ENCODE measurements around the gene PIGV.

The PIGV gene

DNA sequence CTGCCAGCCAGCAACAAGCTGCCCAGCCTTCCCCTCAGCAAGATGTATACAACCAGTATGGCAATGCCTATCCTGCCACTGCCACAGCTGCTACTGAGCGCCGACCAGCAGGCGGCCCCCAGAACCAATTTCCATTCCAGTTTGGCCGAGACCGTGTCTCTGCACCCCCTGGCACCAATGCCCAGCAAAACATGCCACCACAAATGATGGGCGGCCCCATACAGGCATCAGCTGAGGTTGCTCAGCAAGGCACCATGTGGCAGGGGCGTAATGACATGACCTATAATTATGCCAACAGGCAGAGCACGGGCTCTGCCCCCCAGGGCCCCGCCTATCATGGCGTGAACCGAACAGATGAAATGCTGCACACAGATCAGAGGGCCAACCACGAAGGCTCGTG, 13.3 kb upstream of the PIGV start:
- no peak for DNase-seq

DNA sequence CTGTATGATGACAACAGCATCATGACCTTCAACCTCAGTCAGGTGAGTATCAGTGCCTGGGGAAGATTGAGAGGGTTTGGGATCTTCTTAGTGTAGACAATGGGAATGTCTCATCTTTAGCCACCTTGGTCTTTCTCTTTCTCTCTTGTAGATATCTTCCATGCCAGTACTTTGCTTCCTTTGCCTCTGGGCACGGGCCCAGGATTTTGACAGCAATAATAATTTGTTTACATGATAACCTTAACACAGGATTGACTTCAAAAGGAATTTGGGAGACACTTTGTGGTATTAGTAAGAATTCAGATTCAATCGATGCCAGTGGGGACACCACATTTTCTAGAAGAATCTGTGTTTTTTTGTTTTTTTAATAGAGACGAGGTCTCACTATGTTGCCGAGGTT, 12.1 kb upstream of the PIGV start:
- DNase-seq, result no peak

DNA sequence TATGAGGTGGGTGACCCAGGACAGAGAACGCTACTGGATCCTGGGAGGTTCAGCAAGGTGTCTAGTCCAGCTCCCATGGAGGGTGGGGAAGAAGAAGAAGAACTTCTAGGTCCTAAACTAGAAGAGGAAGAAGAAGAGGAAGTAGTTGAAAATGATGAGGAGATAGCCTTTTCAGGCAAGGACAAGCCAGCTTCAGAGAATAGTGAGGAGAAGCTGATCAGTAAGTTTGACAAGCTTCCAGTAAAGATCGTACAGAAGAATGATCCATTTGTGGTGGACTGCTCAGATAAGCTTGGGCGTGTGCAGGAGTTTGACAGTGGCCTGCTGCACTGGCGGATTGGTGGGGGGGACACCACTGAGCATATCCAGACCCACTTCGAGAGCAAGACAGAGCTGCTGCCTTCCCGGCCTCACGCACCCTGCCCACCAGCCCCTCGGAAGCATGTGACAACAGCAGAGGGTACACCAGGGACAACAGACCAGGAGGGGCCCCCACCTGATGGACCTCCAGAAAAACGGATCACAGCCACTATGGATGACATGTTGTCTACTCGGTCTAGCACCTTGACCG, 8.6 kb upstream of the PIGV start:
- DNase-seq, result no peak

DNA sequence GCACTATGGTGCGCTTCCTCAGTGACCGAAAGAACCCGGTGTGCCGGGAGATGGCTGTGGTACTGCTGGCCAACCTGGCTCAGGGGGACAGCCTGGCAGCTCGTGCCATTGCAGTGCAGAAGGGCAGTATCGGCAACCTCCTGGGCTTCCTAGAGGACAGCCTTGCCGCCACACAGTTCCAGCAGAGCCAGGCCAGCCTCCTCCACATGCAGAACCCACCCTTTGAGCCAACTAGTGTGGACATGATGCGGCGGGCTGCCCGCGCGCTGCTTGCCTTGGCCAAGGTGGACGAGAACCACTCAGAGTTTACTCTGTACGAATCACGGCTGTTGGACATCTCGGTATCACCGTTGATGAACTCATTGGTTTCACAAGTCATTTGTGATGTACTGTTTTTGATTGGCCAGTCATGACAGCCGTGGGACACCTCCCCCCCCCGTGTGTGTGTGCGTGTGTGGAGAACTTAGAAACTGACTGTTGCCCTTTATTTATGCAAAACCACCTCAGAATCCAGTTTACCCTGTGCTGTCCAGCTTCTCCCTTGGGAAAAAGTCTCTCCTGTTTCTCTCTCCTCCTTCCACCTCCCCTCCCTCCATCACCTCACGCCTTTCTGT, 7.3 kb upstream of the PIGV start:
- no peak for DNase-seq

DNA sequence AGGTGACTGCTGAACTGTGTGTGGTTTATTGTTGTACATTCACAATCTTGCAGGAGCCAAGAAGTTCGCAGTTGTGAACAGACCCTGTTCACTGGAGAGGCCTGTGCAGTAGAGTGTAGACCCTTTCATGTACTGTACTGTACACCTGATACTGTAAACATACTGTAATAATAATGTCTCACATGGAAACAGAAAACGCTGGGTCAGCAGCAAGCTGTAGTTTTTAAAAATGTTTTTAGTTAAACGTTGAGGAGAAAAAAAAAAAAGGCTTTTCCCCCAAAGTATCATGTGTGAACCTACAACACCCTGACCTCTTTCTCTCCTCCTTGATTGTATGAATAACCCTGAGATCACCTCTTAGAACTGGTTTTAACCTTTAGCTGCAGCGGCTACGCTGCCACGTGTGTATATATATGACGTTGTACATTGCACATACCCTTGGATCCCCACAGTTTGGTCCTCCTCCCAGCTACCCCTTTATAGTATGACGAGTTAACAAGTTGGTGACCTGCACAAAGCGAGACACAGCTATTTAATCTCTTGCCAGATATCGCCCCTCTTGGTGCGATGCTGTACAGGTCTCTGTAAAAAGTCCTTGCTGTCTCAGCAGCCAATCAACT, 6.4 kb upstream of the PIGV start:
- no peak for DNase-seq

DNA sequence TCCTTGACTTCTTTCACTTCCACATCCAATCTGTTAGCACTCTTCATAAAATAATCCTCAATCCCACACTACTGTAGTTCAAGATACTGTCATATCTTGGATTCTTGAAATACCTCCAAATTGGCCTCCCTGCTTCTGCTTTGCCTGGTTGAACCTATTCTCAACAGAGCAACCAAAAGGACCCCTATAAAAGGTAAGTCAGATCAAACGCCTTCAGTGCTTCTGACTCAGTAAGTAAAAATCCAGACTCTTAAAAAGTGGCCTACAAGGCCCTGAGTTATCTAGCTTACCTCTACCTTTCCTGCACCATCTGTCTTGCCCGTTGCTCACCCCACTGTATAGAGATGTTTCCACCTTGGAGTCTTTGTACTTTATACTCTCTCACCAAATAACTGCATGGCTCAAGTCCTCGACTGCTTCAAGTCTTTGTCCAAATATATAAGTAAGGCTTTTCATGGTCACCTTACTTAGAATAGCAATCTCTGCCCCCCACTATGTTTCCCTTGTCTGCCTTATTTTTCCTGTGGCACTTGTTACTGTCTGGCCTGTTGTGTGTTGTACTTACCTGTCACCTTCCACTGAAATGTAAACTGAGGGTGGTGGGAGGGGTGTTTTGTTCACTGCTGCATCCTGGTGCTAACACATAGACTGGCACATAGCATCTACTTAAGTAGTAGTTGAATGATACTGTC, 5.1 kb upstream of the PIGV start:
- no peak for DNase-seq

DNA sequence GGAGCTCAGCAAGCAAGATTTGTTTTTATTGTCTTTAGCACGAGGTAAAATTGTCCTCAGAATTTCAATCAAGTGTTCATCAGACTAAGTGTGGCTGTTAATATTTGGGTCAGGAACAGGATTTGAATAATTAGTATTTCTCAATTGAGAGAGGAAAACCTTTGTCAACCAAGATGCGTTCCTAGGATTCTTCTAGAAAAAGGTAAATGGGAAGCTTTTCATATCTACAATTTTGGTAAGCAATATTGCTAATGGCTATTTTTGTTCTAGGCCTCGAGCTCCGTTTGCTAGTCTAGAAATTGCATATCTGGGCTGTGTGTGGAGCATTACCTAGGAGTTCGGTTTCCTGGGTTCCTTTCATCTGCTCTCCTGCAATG, 4.1 kb upstream of the PIGV start:
- no peak for DNase-seq

DNA sequence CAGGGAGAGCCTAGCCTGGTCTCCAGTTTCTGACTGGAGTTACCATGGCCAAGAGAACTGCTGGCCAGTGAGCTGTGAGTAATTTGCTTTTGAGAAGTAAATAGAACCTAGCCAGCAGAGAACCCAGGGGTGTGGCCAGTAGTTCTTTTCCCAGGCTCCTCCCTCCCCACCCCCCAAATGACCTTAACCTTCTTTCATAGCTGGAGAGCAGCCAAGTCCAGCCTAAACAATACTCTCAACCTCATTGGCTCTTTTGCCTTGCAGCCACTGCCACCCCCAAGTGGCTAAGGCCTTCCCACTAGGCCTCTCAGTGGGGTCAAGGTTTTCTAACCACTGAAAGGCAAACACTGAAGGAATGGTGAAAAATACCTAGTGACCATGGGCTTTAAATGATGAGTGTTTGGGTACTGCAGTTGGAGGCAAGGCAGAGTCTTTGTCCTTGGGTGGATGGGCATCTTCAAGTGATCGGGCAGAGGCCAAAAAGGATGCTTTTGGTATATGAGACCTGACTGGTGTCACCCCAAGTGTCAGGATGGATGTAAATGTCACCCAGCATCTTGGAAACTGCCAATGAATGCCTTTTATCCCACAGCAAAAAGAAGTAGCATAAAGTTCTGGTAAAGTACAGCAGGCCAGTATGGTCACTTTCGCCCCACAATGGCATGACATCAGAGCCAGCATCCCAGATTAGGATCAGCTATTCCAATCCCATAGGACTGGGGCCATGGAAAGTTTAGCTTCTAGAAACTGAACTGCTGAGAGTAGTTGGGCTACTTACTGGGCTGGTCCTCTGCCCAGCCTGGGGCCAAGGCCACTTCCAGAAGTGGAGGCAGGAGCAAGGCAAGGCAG, 3.5 kb upstream of the PIGV start:
- DNase-seq, result no peak

DNA sequence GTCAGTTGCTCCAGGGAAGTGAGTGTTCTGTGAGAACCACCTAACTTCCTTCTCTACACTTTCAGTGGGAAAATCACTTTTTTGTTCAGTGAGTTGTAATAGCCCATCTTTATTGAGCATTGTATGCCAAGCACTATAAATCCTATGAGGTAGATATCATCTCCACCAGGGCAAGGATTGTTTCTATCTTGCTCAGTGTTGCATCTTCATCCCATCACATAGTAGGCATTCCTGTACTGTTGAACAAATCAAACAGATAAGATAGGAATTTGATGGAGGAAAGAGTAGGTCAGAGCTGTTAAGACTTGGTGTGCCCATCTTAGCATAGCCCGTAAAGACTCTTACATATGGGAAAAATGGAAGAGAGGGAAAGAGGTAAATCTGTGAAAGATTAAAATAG, 2.9 kb upstream of the PIGV start:
- no peak for DNase-seq

DNA sequence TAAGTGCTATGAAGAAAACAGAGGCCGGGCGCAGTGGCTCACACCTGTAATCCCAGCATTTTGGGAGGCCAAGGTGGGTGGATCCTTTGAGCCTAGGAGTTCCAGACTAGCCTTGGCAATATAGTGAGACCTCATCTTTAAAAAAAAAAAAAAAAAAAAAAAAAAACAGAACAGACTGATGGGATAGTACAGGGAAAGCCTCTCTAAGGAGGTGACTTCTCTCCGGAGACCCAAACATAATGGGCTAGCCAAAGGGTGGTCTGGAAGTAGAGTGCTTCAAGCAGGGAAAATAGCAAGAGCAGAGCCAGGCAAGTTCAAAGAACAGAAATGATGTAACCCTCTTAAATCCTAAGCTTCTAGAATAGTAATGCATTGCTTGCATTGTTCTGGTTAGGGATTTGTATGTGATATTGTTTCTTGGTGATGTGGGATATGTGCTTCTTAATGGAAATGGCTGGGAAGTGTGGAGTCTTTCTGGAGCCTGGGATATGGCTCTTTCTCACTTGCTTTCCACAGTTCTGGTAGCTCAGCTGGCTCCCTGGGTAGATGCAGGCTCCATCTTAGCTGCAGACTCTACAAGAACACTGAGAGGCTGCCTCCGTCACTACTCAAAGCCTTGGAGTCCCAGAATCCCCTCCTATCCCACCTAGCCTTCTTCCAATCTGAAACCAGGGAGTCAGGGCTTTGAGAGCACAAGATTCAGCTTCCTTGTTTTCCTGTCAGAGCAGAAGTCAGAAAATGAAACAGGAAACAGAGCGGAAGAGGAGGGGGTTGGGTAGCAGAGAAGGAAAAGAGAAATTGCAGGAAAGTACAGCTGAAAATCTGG, 1.9 kb upstream of the PIGV start:
- DNase-seq, result no peak

DNA sequence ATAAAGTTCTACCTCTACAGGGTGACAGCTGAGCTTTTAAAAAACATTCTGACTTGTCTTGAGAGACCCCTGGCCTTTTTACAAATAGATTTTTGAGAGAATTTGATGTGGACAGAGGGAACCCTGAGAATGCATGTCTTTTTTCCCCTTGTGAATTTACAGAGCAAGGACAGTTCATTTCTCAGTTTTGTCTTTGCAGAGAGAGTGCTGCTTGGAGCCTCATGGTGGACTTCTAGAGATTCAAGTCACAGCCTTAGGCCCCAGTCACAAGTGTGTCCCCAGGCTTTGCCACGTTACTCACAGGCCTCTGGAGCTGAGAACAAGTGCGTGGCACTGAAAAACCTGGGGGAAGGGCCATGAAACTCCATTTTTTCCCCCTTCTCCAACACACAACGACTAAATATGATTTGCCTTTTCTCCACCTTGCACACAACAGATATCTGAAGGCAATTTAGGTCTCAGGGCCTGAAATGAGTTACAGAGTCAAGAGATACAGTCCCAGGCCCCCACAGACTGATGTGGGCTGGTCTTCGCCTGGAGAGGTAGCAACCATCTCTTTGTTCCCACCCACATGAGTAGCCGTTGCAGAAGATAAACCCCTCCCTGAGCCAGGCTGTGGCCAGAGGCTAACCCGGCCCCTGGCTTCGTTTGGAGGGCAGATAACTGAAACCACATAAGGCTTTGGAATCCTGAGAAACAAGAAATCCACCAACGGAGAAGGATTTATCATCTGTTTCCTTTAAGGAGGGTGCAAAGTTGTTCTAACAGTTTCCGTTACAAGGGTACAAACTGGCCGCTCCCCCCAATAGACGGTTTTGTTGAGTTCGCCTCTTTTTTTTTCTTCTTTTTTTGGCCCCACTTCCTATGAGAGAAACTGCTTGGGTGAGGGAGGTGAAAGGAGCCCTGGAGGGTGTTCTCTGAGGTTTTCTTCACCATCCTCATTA, 1.0 kb upstream of the PIGV start:
- DNase-seq, result peak; percentile 45

DNA sequence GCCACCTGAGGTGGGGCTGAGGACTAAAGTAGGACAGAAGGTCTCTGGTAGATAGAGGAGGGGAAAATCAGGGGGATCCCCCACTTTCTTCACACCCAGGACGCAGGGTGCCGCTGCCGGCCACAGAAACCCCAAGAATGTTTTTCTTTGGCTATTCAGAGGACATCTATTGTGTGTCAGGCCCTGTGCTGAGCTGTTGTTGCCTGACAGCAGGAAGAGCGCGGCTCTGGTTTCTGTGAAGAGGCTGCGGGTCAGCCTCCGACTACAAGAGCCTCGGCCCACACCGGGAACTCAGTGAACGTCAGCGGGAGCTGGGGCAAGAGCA, 407 bp upstream of the PIGV start:
- DNase-seq, result no peak

DNA sequence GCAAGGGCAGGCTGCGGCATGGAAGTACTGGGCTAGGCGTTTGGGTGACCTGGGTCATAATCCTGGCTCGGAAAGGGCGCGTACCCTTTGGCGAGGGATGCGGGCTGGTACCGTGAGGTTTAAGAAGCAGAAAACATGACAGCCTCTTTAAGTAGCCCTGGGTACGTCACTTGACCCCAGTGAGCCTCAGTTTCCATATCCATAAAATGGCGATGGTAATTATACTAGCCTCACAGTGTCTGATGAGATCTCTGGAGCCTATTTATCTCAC, 700 bp downstream of the PIGV start:
- no peak for DNase-seq

DNA sequence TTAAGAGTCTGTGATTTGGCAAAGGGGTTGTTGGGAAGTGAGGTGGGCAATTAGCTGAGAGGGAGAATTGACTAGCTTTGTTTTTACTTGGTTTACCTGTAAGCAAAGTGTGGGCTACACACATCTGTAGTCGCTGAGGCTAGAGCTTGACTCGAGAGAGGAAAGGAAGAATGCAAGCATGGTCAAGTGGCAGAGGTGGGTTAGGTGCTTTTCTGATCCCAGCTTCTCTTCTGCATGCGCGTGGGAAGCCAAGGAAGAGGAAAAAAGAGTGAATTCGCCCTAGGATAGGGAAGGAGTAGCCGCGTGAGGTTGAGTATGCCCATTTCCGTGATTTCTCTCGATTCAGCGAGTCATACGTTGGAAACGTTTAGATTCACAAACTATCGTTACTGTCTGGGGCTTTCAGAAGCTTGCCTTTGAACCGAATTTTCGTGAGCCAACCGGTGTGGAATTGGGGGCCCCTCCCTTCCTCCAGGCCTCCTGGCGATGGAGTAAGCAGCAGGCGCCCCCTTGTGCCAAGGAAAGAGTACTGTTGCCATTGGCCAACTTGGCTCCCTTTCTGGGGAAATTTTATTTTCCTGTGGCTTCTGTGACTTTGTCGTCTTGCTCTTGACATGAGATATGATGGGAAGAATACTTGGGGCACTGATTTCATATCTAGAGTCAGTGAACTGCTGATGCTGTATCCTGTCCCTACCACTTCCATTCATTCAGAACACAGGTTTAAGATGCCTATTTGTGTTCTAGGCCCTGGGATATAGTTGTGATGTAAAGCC, 1.3 kb downstream of the PIGV start:
- peak; percentile 83 for DNase-seq

DNA sequence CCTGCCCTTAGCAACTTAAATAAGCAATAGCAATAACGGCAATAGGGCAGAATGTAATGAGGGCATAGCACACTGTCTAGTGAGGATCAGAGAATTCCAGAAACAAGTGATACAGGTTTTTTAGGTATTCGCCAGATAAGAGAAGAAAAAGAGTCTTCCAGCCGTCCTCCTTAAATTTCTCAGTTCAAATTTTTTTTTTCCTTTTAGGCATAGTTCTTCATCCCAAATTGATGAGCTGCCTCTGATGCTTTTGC, 1.8 kb downstream of the PIGV start:
- DNase-seq, result no peak

DNA sequence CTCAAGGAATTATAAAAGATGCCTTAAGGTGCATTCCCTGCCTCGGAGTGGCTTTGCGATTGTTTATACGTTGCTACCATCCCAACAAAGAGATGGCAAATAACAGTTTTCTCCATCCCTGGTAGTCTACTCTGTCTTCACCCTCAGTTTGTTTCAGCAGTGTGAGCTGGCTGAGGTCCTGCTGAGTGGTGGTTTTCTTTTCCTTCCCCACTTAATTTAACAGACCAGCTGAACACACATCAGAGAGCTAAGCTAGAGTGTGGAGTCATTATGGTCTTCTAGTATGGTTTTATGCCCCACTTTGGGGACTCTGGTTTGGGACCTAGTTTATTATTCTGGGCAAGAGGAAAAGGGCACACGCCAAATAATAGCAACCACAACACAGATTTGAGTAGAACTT, 2.2 kb downstream of the PIGV start:
- DNase-seq, result no peak

DNA sequence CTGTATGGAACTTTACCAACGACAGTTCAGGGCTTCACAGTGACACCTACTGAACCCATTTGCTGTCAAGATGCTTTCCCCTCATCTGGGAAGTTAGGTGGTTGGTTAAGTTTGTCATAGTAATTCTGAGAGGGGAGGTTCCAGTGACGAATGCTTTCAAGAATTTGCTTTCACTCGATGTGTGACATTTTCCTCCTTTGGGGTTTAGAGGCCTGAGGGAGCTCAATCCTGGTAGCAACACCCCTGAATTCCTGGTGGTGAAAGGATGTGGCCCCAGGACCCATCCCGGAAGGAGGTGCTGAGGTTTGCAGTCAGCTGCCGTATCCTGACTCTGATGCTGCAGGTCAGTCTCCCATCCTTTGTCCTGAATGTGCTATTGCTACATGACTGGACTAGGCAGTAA, 2.8 kb downstream of the PIGV start:
- no peak for DNase-seq

DNA sequence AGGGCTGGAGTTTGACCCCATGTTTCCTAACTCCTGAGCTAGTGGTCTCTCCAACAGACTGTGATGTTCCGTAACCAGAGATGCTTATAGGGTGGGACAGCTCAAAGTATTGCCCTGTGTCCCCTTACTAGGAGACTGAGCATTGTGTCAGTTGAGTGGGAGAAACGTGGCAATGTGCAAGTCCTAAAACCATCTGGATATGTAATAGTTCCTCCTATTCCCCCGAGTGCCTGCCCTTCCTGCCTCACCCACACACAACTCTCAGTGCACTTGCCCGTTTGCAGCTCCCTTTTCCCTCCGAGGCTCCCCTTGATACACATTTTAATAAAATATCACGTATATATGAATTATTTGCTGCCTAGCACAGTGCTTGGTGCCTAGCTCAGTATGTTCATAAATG, 3.4 kb downstream of the PIGV start:
- DNase-seq, result no peak

DNA sequence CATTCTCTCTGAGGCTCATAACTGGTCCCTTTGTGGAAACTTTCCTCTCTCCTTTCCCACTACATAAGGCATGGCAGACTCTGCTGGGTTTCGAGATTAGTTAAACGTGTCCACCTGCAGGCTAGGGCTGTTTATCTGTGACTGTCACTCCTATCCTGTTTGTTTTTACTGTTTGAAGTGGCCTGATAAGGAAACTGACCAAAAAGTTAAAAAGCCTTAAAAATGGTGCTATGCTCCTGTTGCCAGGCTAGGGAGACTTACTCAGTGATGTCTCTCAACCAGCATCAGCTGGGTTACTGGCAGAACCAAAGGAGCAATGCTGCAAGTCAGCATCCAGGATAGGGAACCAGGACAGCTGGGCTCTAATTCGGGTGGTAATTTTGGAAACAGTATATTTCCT, 3.9 kb downstream of the PIGV start:
- no peak for DNase-seq

DNA sequence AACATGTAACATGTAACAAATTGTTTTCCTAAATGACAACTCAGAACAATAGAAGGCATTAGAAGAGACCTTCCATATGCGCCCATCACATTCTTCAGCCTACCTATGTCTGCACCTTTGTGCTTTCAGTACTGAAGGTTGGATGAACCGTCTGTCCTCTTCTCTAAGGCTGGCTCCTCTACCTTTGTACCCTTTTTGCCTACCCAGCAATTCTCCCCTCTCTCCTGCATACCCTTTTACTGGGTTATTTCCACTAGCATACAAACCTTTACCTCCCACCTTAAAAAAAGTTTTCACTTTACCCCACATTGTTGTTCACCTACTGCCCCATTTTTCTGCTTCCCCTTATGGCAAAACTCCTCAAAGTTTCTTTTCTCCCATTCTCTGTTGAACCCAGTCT, 5.2 kb downstream of the PIGV start:
- no peak for DNase-seq

DNA sequence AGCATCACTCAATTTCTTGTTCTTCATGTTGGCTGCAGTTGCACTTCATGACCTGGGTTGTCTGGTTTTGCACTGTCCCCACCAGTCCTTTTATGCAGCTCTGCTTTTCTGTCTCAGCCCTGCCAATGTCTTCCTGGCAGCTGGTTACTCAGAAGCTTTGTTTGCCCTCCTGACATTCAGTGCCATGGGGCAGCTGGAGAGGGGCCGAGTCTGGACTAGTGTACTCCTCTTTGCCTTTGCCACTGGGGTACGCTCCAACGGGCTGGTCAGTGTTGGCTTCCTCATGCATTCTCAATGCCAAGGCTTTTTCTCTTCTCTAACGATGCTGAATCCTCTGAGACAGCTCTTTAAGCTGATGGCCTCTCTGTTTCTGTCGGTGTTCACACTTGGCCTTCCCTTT, 6.6 kb downstream of the PIGV start:
- no peak for DNase-seq
